ENCODE results near the gene RAP1GAP. TPM values are rescaled to one million over a fixed set of nuclear protein-coding genes. Genes with fewer than 3 reads are reported as not detected.

Gene RAP1GAP
- total and polyA plus RNA-seq, 9 of the 15 experiments (the other 6 are each of a cell fraction or from before 2014, with no cell fraction given): 0.29 to 30.2 (median 19.2) TPM

DNA sequence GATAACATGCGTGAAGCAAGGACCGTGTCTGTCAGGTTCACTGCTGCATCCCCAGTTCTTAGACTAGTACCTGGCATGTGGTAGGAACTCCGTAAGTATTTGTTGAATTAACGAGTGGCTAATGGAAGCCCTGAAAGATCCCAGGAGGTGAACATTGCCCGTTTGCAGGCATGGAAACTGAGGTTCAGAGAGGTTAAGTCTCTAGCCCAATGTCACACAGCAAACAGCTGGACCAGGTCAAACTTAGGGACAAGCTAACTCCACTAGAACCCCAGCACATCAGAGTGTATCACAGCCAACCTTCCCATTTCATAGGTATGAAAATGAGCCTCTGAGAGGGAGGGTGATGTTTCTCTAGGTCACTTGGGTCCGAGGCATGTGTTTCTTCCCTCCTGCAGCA, 27.6 kb downstream of the RAP1GAP start (continued):
- TF ChIP-seq POU5F1 (IDR thresholded peaks at IDR 0.05; ENCODE audit: borderline replicate concordance, low read depth, low read length, partially characterized antibody) (no peak), GATAD2A (IDR thresholded peaks at IDR 0.05) (no peak), RAD51 (IDR thresholded peaks at IDR 0.05; ENCODE audit: borderline replicate concordance, low read depth) (no peak), HIVEP1 (CRISPR knock-in tag; IDR thresholded peaks at IDR 0.05) (no peak), NBN (IDR thresholded peaks at IDR 0.05; ENCODE audit: low read depth) (no peak), RBBP5 (IDR thresholded peaks at IDR 0.05; ENCODE audit: borderline replicate concordance, insufficient read depth, low read length, poor library complexity, severe bottlenecking) (no peak), BCOR (IDR thresholded peaks at IDR 0.05) (peak; percentile 97), NR1H2 (CRISPR knock-in tag; IDR thresholded peaks at IDR 0.05) (no peak), CHD4 (IDR thresholded peaks at IDR 0.05; ENCODE audit: insufficient read depth, insufficient replicate concordance, low read depth, low read length, poor library complexity, severe bottlenecking) (peak; percentile 32), ZNF121 (CRISPR knock-in tag; conservative IDR thresholded peaks at IDR 0.05) (no peak), SMARCA5 (IDR thresholded peaks at IDR 0.05) (peak; percentile 81; the same call in 1 of the 2 replicates), ARID3B (CRISPR knock-in tag; IDR thresholded peaks at IDR 0.05; ENCODE audit: borderline replicate concordance) (no peak), ELF4 (CRISPR knock-in tag; IDR thresholded peaks at IDR 0.05) (no peak), TARDBP (IDR thresholded peaks at IDR 0.05) (no peak), NCOA6 (IDR thresholded peaks at IDR 0.05) (no peak), ZSCAN32 (CRISPR knock-in tag; IDR thresholded peaks at IDR 0.05) (no peak), MED1 (CRISPR knock-in tag; IDR thresholded peaks at IDR 0.05; ENCODE audit: borderline replicate concordance) (no peak), CBFA2T3 (IDR thresholded peaks at IDR 0.05) (no peak), KDM1A (IDR thresholded peaks at IDR 0.05) (peak; percentile 68 to 87), MTF1 (CRISPR knock-in tag; IDR thresholded peaks at IDR 0.05; ENCODE audit: borderline replicate concordance) (no peak), PHF20 (IDR thresholded peaks at IDR 0.05; ENCODE audit: partially characterized antibody) (no peak), TEAD2 (tag; IDR thresholded peaks at IDR 0.05) (no peak), SAFB2 (IDR thresholded peaks at IDR 0.05; ENCODE audit: borderline replicate concordance, low read depth, low read length, severe bottlenecking) (no peak), ZBTB26 (CRISPR knock-in tag; IDR thresholded peaks at IDR 0.05) (no peak), TCF7L2 (IDR thresholded peaks at IDR 0.05; ENCODE audit: low read depth, low read length) (no peak), MXI1 (IDR thresholded peaks at IDR 0.05; ENCODE audit: low read depth, low read length) (no peak)
- TF ChIP-seq, protein P1, sequence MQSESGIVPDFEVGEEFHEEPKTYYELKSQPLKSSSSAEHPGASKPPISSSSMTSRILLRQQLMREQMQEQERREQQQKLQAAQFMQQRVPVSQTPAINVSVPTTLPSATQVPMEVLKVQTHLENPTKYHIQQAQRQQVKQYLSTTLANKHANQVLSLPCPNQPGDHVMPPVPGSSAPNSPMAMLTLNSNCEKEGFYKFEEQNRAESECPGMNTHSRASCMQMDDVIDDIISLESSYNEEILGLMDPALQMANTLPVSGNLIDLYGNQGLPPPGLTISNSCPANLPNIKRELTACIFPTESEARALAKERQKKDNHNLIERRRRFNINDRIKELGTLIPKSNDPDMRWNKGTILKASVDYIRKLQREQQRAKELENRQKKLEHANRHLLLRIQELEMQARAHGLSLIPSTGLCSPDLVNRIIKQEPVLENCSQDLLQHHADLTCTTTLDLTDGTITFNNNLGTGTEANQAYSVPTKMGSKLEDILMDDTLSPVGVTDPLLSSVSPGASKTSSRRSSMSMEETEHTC (IDR thresholded peaks at IDR 0.05): no peak
- TF ChIP-seq, protein P2, sequence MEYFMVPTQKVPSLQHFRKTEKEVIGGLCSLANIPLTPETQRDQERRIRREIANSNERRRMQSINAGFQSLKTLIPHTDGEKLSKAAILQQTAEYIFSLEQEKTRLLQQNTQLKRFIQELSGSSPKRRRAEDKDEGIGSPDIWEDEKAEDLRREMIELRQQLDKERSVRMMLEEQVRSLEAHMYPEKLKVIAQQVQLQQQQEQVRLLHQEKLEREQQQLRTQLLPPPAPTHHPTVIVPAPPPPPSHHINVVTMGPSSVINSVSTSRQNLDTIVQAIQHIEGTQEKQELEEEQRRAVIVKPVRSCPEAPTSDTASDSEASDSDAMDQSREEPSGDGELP (CRISPR knock-in tag; IDR thresholded peaks at IDR 0.05; ENCODE audit: borderline replicate concordance): peak; percentile 82

Data from K562 (cell line).